Left lung (tissue), 10 donors: ENCODE results near the gene PLAC9. TPM values are rescaled to one million over a fixed set of nuclear protein-coding genes. Genes with fewer than 3 reads are reported as not detected.

ENCODE experiments used
- ATAC-seq: fragments of 200-7000 bp; cut with Tn5 transposase; one replicate; pipeline ENCODE4 v1.9.1; 2020; ENCODE audit warnings: moderate library complexity
- DNase-seq, 4 donors: peaks; one replicate each; pipeline ENCODE4 v3.0.0-alpha.2; 2013 to 2020
- H3K27ac ChIP-seq, 2 donors: fragments of 200-600 bp; sonication (generic) in 1 of 2; one replicate each; pipeline versions ENCODE4 v1.5.0 to v1.8.0; 2020 to 2021
- H3K27me3 ChIP-seq, 2 donors: fragments of 200-600 bp; sonication (generic) in 1 of 2; one replicate each; pipeline versions ENCODE4 v1.5.0 to v1.8.0; 2020 to 2021
- H3K36me3 ChIP-seq, 2 donors: fragments of 200-600 bp; sonication (generic) in 1 of 2; one replicate each; pipeline versions ENCODE4 v1.5.0 to v1.8.0; 2020 to 2021
- H3K4me1 ChIP-seq, 2 donors: fragments of 200-600 bp; one replicate each; pipeline ENCODE4 v1.8.0; 2021
- H3K4me3 ChIP-seq, 2 donors: fragments of 200-600 bp; sonication (generic) in 1 of 2; one replicate each; pipeline versions ENCODE4 v1.5.0 to v1.8.0; 2020 to 2021; ENCODE audit warnings: mild to moderate bottlenecking in 1 of 2
- H3K9me3 ChIP-seq, 2 donors: fragments of 200-600 bp; sonication (generic) in 1 of 2; one replicate each; pipeline versions ENCODE4 v1.5.0 to v1.8.0; 2020 to 2021
- CTCF ChIP-seq, 2 donors: fragments of 200-600 bp; sonication (generic) in 1 of 2; IDR thresholded peaks; one replicate each; pipeline versions ENCODE4 v1.5.0 to v1.8.0; 2021; ENCODE audit warnings: antibody characterized with exemption in 2 of 2
- intact Hi-C, 2 donors: fragments of 100-400 bp; cut with DNase I; formaldehyde crosslinking; loops; one replicate each; pipeline versions ENCODE4 v1.11.2 to v1.14.2; 2022
- polyA plus RNA-seq, 6 donors: library from polyadenylated mRNA; unstranded; fragments of 120-200 nt; gene quantifications; one replicate each; pipeline ENCODE4 v1.2.1, GENCODE V29; 2013; ENCODE audit not compliant: insufficient read length in 6 of 6
- total RNA-seq, 2 donors: library from RNA; stranded (reverse); fragmentation: NEBNext Ultra II Directional; extraction: Animal tissue kit (Norgen Biotek cat#: 25700); gene quantifications; one replicate each; pipeline ENCODE4 v1.2.1, GENCODE V29; 2021
- donor health status: DM: no; HTN: yes; CAD: no.
- donor health status: DM: no; HTN: no; CAD: no.

PLAC9 gene
- total and polyA plus RNA-seq, 8 donors: 35.0 to 72.4 (median 50.6) TPM

- H3K4me3 ChIP-seq: no peak overlapping the region
- TF ChIP-seq CTCF (IDR thresholded peaks at IDR 0.05): no peak
- intact Hi-C loops: no loop called here
Observed at GRCh38 chr10:80186364-80187012, 54.0 kb downstream of the PLAC9 start.

GRCh38 chr10:80187060-80187459, 54.5 kb downstream of the PLAC9 start:
- ATAC-seq: no peak
- peak overlapping the region; percentile 26 to 80 for H3K27ac ChIP-seq

More at GRCh38 chr10:80186364-80187012, 54.0 kb downstream of the PLAC9 start:
- H3K9me3 ChIP-seq: no peaks in the 10 kb centered on the region
- peaks cover 14 to 86% of the 10 kb centered on the region in 2 donors for H3K4me1 ChIP-seq
- H3K36me3 ChIP-seq: no peaks in the 10 kb centered on the region
- ATAC-seq (peak; percentile 62), DNase-seq (peak in 1 of 4 donors; percentile 29)
- peak overlapping the region; percentile 26 to 80 for H3K27ac ChIP-seq
- H3K27me3 ChIP-seq: no peaks in the 10 kb centered on the region

GRCh38 chr10:80187465-80188409, 55.2 kb downstream of the PLAC9 start:
- H3K4me3 ChIP-seq: no peak overlapping the region
- H3K9me3 ChIP-seq: no peaks in the 10 kb centered on the region
- H3K27me3 ChIP-seq: no peaks in the 10 kb centered on the region
- intact Hi-C loops: no loop called here
- H3K27ac ChIP-seq: peak overlapping the region; percentile 26 to 80
- DNase-seq (peak in 2 of 4 donors; percentile 50 to 80), ATAC-seq (peak; percentile 37)
- H3K36me3 ChIP-seq: no peaks in the 10 kb centered on the region
- TF ChIP-seq CTCF (IDR thresholded peaks at IDR 0.05): no peak
- H3K4me1 ChIP-seq: peaks cover 17 to 95% of the 10 kb centered on the region in 2 donors

More at GRCh38 chr10:80187060-80187459, 54.5 kb downstream of the PLAC9 start:
- TF ChIP-seq CTCF (IDR thresholded peaks at IDR 0.05): no peak
- Histone ChIP-seq H3K4me3 (no peak overlapping the region), H3K27me3 (no peaks in the 10 kb centered on the region), H3K36me3 (no peaks in the 10 kb centered on the region), H3K9me3 (no peaks in the 10 kb centered on the region), H3K4me1 (peaks cover 17 to 91% of the 10 kb centered on the region in 2 donors)
- intact Hi-C loops: no loop called here
- DNase-seq: no peak

GRCh38 chr10:80188713-80189112, 56.2 kb downstream of the PLAC9 start:
- TF ChIP-seq CTCF (IDR thresholded peaks at IDR 0.05): no peak
- no peaks in the 10 kb centered on the region for H3K36me3 ChIP-seq
- no peak for ATAC-seq
- peak overlapping the region in 1 of 2 donors; percentile 80 for H3K27ac ChIP-seq
- no peak overlapping the region for H3K4me3 ChIP-seq
- intact Hi-C loops: no loop called here
- no peak for DNase-seq
- no peaks in the 10 kb centered on the region for H3K9me3 ChIP-seq
- no peaks in the 10 kb centered on the region for H3K27me3 ChIP-seq
- peaks cover 17 to 95% of the 10 kb centered on the region in 2 donors for H3K4me1 ChIP-seq
